H1 (cell line): Measurements from ENCODE around the gene MCL1. TPM values are rescaled to one million over a fixed set of nuclear protein-coding genes. Genes with fewer than 3 reads are reported as not detected.
A peak's percentile ranks its signal among the peaks of the same experiment; 100 is the strongest.

Experiments
- CTCF ChIA-PET: fragments of 300-600 bp; sonication (Branson Sonifier 250); formaldehyde crosslinking; loops from one replicate; lab custom pipeline; 2021; ENCODE audit not compliant: partially characterized antibody; lab: Charles Lee
- POLR2A ChIA-PET: fragments of 300-600 bp; sonication (Branson Sonifier 250); formaldehyde crosslinking; loops from one replicate; lab custom pipeline; 2021; ENCODE audit warnings: inconsistent platforms; ENCODE audit not compliant: partially characterized antibody; lab: Charles Lee
- DNase-seq, 2 experiments: peaks; one replicate each; pipeline versions ENCODE4 v3.0.0 to v3.0.0-alpha.2; 2010 to 2022; ENCODE audit warnings: low spot score in 2 of 2, low read depth in 1 of 2, mixed read lengths in 1 of 2
- FAIRE-seq: peaks from 2 replicates; lab custom pipeline; 2011; peaks lifted over from hg19 to GRCh38; lab: Jason Lieb, UNC
- H2AFZ ChIP-seq: 2 replicates; pipeline ENCODE4 v1.8.1; 2012; ENCODE audit warnings: low read length, inconsistent platforms
- H2AK5ac ChIP-seq: 2 replicates; pipeline ENCODE4 v1.6.1; 2013; ENCODE audit warnings: low read depth, low read length
- H2BK120ac ChIP-seq: replicated peaks from 2 replicates; pipeline ENCODE3; 2013; ENCODE audit warnings: low read depth, low read length, inconsistent platforms
- H2BK12ac ChIP-seq: 2 replicates; pipeline ENCODE4 v1.6.1; 2013; ENCODE audit warnings: low read depth, low read length
- H2BK15ac ChIP-seq: 2 replicates; pipeline ENCODE4 v1.6.1; 2013; ENCODE audit warnings: low read length
- H2BK20ac ChIP-seq: 2 replicates; pipeline ENCODE4 v1.6.1; 2013; ENCODE audit warnings: low read length
- H2BK5ac ChIP-seq: 2 replicates; pipeline ENCODE4 v1.6.1; 2013; ENCODE audit warnings: low read depth, low read length
- H3K14ac ChIP-seq: 2 replicates; pipeline ENCODE4 v1.6.1; 2013; ENCODE audit warnings: inconsistent platforms; ENCODE audit not compliant: insufficient read length
- H3K18ac ChIP-seq: 2 replicates; pipeline ENCODE4 v1.6.1; 2013; ENCODE audit warnings: low read length; ENCODE audit errors: extremely low read depth
- H3K23ac ChIP-seq: 2 replicates; pipeline ENCODE4 v1.6.1; 2013; ENCODE audit warnings: inconsistent platforms; ENCODE audit not compliant: insufficient read length
- H3K23me2 ChIP-seq: 2 replicates; pipeline ENCODE4 v1.6.1; 2013; ENCODE audit warnings: low read depth, low read length
- H3K27ac ChIP-seq: 2 replicates; pipeline ENCODE4 v1.6.1; 2011; ENCODE audit warnings: low read depth, low read length, inconsistent platforms
- H3K27me3 ChIP-seq, 4 experiments: replicated peaks in 1 of 4; 1 replicate in 1 of 4; 2 replicates in 3 of 4; pipeline versions ENCODE4 v1.6.1 to v1.8.1; 2011 to 2013; ENCODE audit warnings: low read length in 3 of 4, mild to moderate bottlenecking in 3 of 4, inconsistent platforms in 2 of 4, mixed read lengths in 2 of 4, moderate library complexity in 1 of 4; ENCODE audit not compliant: control insufficient read depth in 3 of 4, insufficient read depth in 3 of 4; ENCODE audit errors: extremely low read depth in 1 of 4
- H3K36me3 ChIP-seq, 4 experiments: 2 replicates each; pipeline versions ENCODE4 v1.6.1 to v1.8.1; 2011 to 2013; ENCODE audit warnings: mild to moderate bottlenecking in 4 of 4, low read length in 3 of 4, moderate library complexity in 2 of 4, control low read depth in 1 of 4, inconsistent platforms in 1 of 4; ENCODE audit not compliant: insufficient read depth in 4 of 4, control insufficient read depth in 2 of 4
- H3K4ac ChIP-seq: replicated peaks from 2 replicates; pipeline ENCODE3; 2013; ENCODE audit warnings: low read length, low read depth, mixed read lengths, inconsistent platforms; ENCODE audit not compliant: insufficient read length
- H3K4me1 ChIP-seq, 4 experiments: replicated peaks in 1 of 4; 1 replicate in 1 of 4; 2 replicates in 3 of 4; pipeline versions ENCODE4 v1.6.1 to v1.8.1; 2011 to 2013; ENCODE audit warnings: low read length in 3 of 4, inconsistent platforms in 2 of 4, mixed read lengths in 1 of 4; ENCODE audit not compliant: insufficient read depth in 4 of 4, control insufficient read depth in 3 of 4
- H3K4me2 ChIP-seq, 2 experiments: 2 replicates each; pipeline versions ENCODE4 v1.6.1 to v1.8.1; 2011 to 2013; ENCODE audit warnings: low read depth in 2 of 2, low read length in 2 of 2, control low read depth in 1 of 2, inconsistent platforms in 1 of 2, mild to moderate bottlenecking in 1 of 2; ENCODE audit not compliant: insufficient read depth in 1 of 2
- H3K4me3 ChIP-seq, 4 experiments: fragments of 200-600, 300-600 bp in 1 of 4; sonication (generic), shearing (Covaris generic), sonication (Bioruptor Twin) in 1 of 4; 2 replicates each; pipeline versions ENCODE4 v1.5.1 to v1.8.1; 2011 to 2016; ENCODE audit warnings: low read length in 4 of 4, low read depth in 3 of 4, control low read depth in 2 of 4, inconsistent platforms in 2 of 4, mild to moderate bottlenecking in 2 of 4, mixed read lengths in 1 of 4, moderate library complexity in 1 of 4; ENCODE audit not compliant: insufficient read depth in 2 of 4; ENCODE audit errors: extremely low read depth in 1 of 4
- H3K56ac ChIP-seq: replicated peaks from 2 replicates; pipeline ENCODE3; 2013; ENCODE audit warnings: low read depth, mild to moderate bottlenecking, mixed read lengths, low read length, inconsistent platforms; ENCODE audit not compliant: insufficient read length
- H3K79me1 ChIP-seq: 2 replicates; pipeline ENCODE4 v1.6.1; 2013; ENCODE audit warnings: low read depth, low read length, control low read depth
- H3K79me2 ChIP-seq, 2 experiments: 2 replicates each; pipeline versions ENCODE4 v1.6.1 to v1.8.1; 2012 to 2013; ENCODE audit warnings: low read length in 2 of 2, mild to moderate bottlenecking in 2 of 2, inconsistent platforms in 1 of 2; ENCODE audit not compliant: insufficient read depth in 2 of 2, control insufficient read depth in 1 of 2
- H3K9ac ChIP-seq, 4 experiments: replicated peaks in 1 of 4; 1 replicate in 1 of 4; 2 replicates in 3 of 4; pipeline versions ENCODE4 v1.6.1 to v1.8.1; 2011 to 2013; ENCODE audit warnings: low read depth in 3 of 4, low read length in 3 of 4, control low read depth in 2 of 4, mild to moderate bottlenecking in 2 of 4, moderate library complexity in 2 of 4, inconsistent platforms in 1 of 4; ENCODE audit errors: extremely low read depth in 1 of 4
- H3K9me3 ChIP-seq, 2 experiments: 2 replicates each; pipeline versions ENCODE4 v1.6.1 to v1.8.1; 2012 to 2013; ENCODE audit warnings: mild to moderate bottlenecking in 2 of 2, moderate library complexity in 2 of 2, control low read depth in 1 of 2, inconsistent platforms in 1 of 2, low read depth in 1 of 2, low read length in 1 of 2, mixed read lengths in 1 of 2; ENCODE audit not compliant: insufficient read depth in 2 of 2
- H4K20me1 ChIP-seq, 2 experiments: replicated peaks in 1 of 2; 2 replicates each; pipeline versions ENCODE3 to v1.8.1; 2011 to 2013; ENCODE audit warnings: inconsistent platforms in 2 of 2, low read length in 2 of 2, mild to moderate bottlenecking in 1 of 2; ENCODE audit not compliant: insufficient read depth in 2 of 2, control insufficient read depth in 1 of 2
- H4K5ac ChIP-seq: 2 replicates; pipeline ENCODE4 v1.6.1; 2013; ENCODE audit warnings: low read length, low read depth, mixed read lengths, inconsistent platforms; ENCODE audit not compliant: insufficient read length
- H4K8ac ChIP-seq: 2 replicates; pipeline ENCODE4 v1.8.0; 2013; ENCODE audit warnings: mild to moderate bottlenecking, moderate library complexity, low read length, inconsistent platforms; ENCODE audit not compliant: insufficient read depth; ENCODE audit errors: extremely low read depth
- H4K91ac ChIP-seq: replicated peaks from 2 replicates; pipeline ENCODE3; 2013; ENCODE audit warnings: low read length, mixed read lengths, inconsistent platforms; ENCODE audit not compliant: insufficient read length
- EGR1 ChIP-seq: IDR thresholded peaks from 2 replicates; pipeline ENCODE4 v1.6.1; 2011; ENCODE audit warnings: low read depth, low read length, borderline replicate concordance
- GTF2F1 ChIP-seq: IDR thresholded peaks from 2 replicates; pipeline ENCODE4 v1.6.1; 2012; ENCODE audit warnings: low read depth, low read length, improper control_type of control experiment, borderline replicate concordance
- KDM4A ChIP-seq: IDR thresholded peaks from one replicate; pipeline ENCODE4 v1.7.1; 2012; ENCODE audit warnings: low read depth, mild to moderate bottlenecking, moderate library complexity, low read length, inconsistent platforms; ENCODE audit not compliant: severe bottlenecking
- KDM5A ChIP-seq: fragments of 200-600 bp; IDR thresholded peaks from 2 replicates; pipeline ENCODE4 v1.7.1; 2012; ENCODE audit warnings: mild to moderate bottlenecking, low read length, inconsistent platforms, mixed read lengths
- PHF8 ChIP-seq: fragments of 200-600 bp; sonication (generic); conservative IDR thresholded peaks from 2 replicates; pipeline ENCODE4 v1.7.1; 2012; ENCODE audit warnings: low read depth, mild to moderate bottlenecking, inconsistent platforms, low read length, moderate library complexity
- POLR2AphosphoS5 ChIP-seq: IDR thresholded peaks from 2 replicates; pipeline ENCODE4 v1.6.1; 2011; ENCODE audit warnings: low read depth, low read length
- SIRT6 ChIP-seq: IDR thresholded peaks from one replicate; pipeline ENCODE4 v1.7.1; 2012; ENCODE audit warnings: low read length, inconsistent platforms
- TAF1 ChIP-seq: IDR thresholded peaks from 2 replicates; pipeline ENCODE4 v1.6.1; 2011; ENCODE audit warnings: mild to moderate bottlenecking, low read depth, low read length
- WGBS, 2 experiments: shearing (Covaris generic) in 1 of 2; methylation state at CpG; one replicate each; pipeline versions ENCODE4 v1.1.6 to v1.1.7; 2013 to 2015; ENCODE audit warnings: low lambda C conversion rate in 2 of 2, mixed read lengths in 2 of 2, inconsistent platforms in 1 of 2, low coverage in 1 of 2, missing lambda C conversion rate in 1 of 2; ENCODE audit not compliant: insufficient replicate concordance in 2 of 2, insufficient coverage in 1 of 2, insufficient read length in 1 of 2; ENCODE audit errors: extremely low coverage in 1 of 2, missing lambda C conversion rate in 1 of 2; 5-methylcytosine and 5-hydroxymethylcytosine counted together
- long read RNA-seq, 2 experiments: library from RNA in 1 of 2; library from capped mRNA in 1 of 2; stranded (forward); transcript quantifications; one replicate each; pipeline ENCODE4 v2.0.0, GENCODE V29; 2021; ENCODE audit warnings: inconsistent platforms in 1 of 2
- polyA minus RNA-seq, 3 experiments: library from RNA; depleted of rRNA, polyadenylated mRNA; stranded (reverse); fragments of >200 nt; gene quantifications; 1 replicate in 2 of 3; 2 replicates in 1 of 3; pipeline ENCODE4 v1.2.3, GENCODE V29; 2011
- polyA plus RNA-seq, 7 experiments: library from polyadenylated mRNA; depleted of rRNA in 3 of 7; stranded (reverse) in 5 of 7; unstranded in 2 of 7; fragments of >200 nt in 5 of 7; fragments of 200-250 nt in 2 of 7; gene quantifications; 1 replicate in 5 of 7; 2 replicates in 1 of 7; 4 replicates in 1 of 7; pipeline versions ENCODE4 v1.2.1 to v1.2.3, GENCODE V29; 2011 to 2013; ENCODE audit warnings: missing spikeins in 2 of 7, mixed read lengths in 2 of 7
- total RNA-seq: library from RNA; stranded (reverse); fragmentation: NEBNext Ultra II Directional; extraction: Animal tissue kit (Norgen Biotek cat#: 25700); gene quantifications from 2 replicates; pipeline ENCODE4 v1.2.1, GENCODE V29; 2021

Gene MCL1
- total RNA-seq (196 and 218 TPM in 2 replicates), polyA plus RNA-seq (2011; rRNA removed) (57.5 and 61.1 TPM in 2 replicates), polyA minus RNA-seq (2011; rRNA and poly(A)+ RNA removed) (104 and 119 TPM in 2 replicates)
- 78.4 TPM for polyA plus RNA-seq (2011; cell fraction: cytosol; rRNA removed)
- polyA plus RNA-seq (2011; cell fraction: nucleus; rRNA removed): 85.5 TPM
- polyA plus RNA-seq (2012, experiment 1 of 2): 93.2 to 159 TPM (median 119 TPM) in 4 replicates
- 18.8 TPM for polyA plus RNA-seq (2012, experiment 2 of 2)
- polyA plus RNA-seq (2013, experiment 1 of 2): 116 TPM
- 123 TPM for polyA plus RNA-seq (2013, experiment 2 of 2)
- polyA minus RNA-seq (2011; cell fraction: cytosol; rRNA and poly(A)+ RNA removed): 98.4 TPM
- 171 TPM for polyA minus RNA-seq (2011; cell fraction: nucleus; rRNA and poly(A)+ RNA removed)
- long read RNA-seq, experiment 1, transcript MCL1-203 (2 exons, 1,099 nt): minor isoform, 14 of 172 reads
- long read RNA-seq, experiment 1, transcript MCL1-202 (3 exons, 3,932 nt): major isoform, 47 of 172 reads
- long read RNA-seq, experiment 1, partial matches to known transcripts: 0 of 172 reads
- long read RNA-seq, experiment 1, other reads (novel, unspliced or antisense): 110 of 172 reads
- long read RNA-seq, experiment 2, transcript MCL1-202 (3 exons, 3,932 nt): major isoform, 37 of 58 reads
- long read RNA-seq, experiment 2, partial matches to known transcripts: 0 of 58 reads
- long read RNA-seq, experiment 2, other reads (novel, unspliced or antisense): 19 of 58 reads

- Histone ChIP-seq H2BK120ac (peak within 1 kb of the TSS; percentile 24), H2AK5ac (peak within 1 kb of the TSS; percentile 97), H3K27me3 (no peaks in the 10 kb centered on the region), H3K79me2 (peaks cover 38 to 49% of the 10 kb centered on the region in 2 experiments), H2BK12ac (peak within 1 kb of the TSS; percentile 99), H2BK15ac (peak within 1 kb of the TSS; percentile 83), H3K4me2 (peak within 1 kb of the TSS; percentile 72 to 78), H3K36me3 (peaks cover 24 to 45% (median 32%) of the 10 kb centered on the region in 4 experiments), H3K56ac (peak within 1 kb of the TSS; percentile 99), H3K23me2 (peaks cover 9% of the 10 kb centered on the region), H4K91ac (peak within 1 kb of the TSS; percentile 96), H3K79me1 (peaks cover 2% of the 10 kb centered on the region; the same call in 1 of the 2 replicates), H3K14ac (peak within 1 kb of the TSS; percentile 19), H3K9me3 (no peaks in the 10 kb centered on the region), H4K8ac (peak within 1 kb of the TSS; percentile 98), H3K4me3 (peak within 1 kb of the TSS; percentile 100), H3K4ac (peak within 1 kb of the TSS; percentile 85), H4K20me1 (peaks cover 29 to 33% of the 10 kb centered on the region in 2 experiments), H3K23ac (no peak within 1 kb of the TSS), H2AFZ (no peak within 1 kb of the TSS), H3K9ac (peak within 1 kb of the TSS; percentile 99 to 100 (median 100)), H3K4me1 (peaks cover 5 to 15% (median 13%) of the 10 kb centered on the region in 4 experiments), H3K27ac (peak within 1 kb of the TSS; percentile 98), H2BK5ac (peak within 1 kb of the TSS; percentile 100), H2BK20ac (no peak within 1 kb of the TSS), H3K18ac (peak within 1 kb of the TSS; percentile 99), H4K5ac (peak within 1 kb of the TSS; percentile 94)
- CTCF ChIA-PET: interaction anchor here (0.6 to 3.5 kb wide), 9 partner anchors 8 to 64 kb away, joined by 3 to 29 read pairs (median 4); no protein-coding TSS in a partner anchor
- POLR2A ChIA-PET: interaction anchor here (0.7 to 43.7 kb wide), 49 partner anchors 8 to 1018 kb away, joined by 3 to 1380 read pairs (median 4); partner anchors contain the start of genes ADAMTSL4, ANXA9, ARNT and CTSK
- WGBS, 2 experiments: 2% methylated on average over 56 of the region's 94 CpGs; no CpG with 5 or more reads in 1 of the 2 experiments
- FAIRE-seq: no peak
- peak; percentile 82 to 90 for DNase-seq
- TF ChIP-seq PHF8: peak; percentile 87
- TF ChIP-seq TAF1: peak; percentile 99
- peak; percentile 45 for TF ChIP-seq KDM4A
- TF ChIP-seq POLR2AphosphoS5: peak; percentile 94
- no peak for TF ChIP-seq EGR1
- TF ChIP-seq GTF2F1: peak; percentile 94
- no peak for TF ChIP-seq SIRT6
- TF ChIP-seq KDM5A: no peak
These were observed at the start of gene MCL1 for GRCh38 chr1:150579110-150579944. Gene MCL1 (minus strand): TSS chr1:150579610. CDS start chr1:150579530, 80 bp downstream.
